Right lobe of liver (tissue), 6 donors: ENCODE measurements around the gene SDK1. TPM values are rescaled to one million over a fixed set of nuclear protein-coding genes. Genes with fewer than 3 reads are reported as not detected.
A peak's percentile ranks its signal among the peaks of the same experiment; 100 is the strongest.

Experiments
- ATAC-seq, 4 donors: fragments of 200-7000 bp; cut with Tn5 transposase; one replicate each; pipeline ENCODE4 v1.9.1; 2020; ENCODE audit warnings: mild to moderate bottlenecking in 4 of 4, moderate library complexity in 4 of 4
- DNase-seq, 3 donors: peaks; one replicate each; pipeline ENCODE4 v3.0.0-alpha.2; 2020
- H3K27ac ChIP-seq, 3 donors: fragments of 200-600 bp; one replicate each; pipeline ENCODE4 v1.8.0; 2022
- H3K27me3 ChIP-seq, 2 donors: fragments of 200-600 bp; one replicate each; pipeline ENCODE4 v1.8.0; 2022
- H3K36me3 ChIP-seq, 4 donors: fragments of 200-600 bp; sonication (generic) in 1 of 4; one replicate each; pipeline versions ENCODE4 v1.5.1 to v1.8.0; 2017 to 2022; ENCODE audit warnings: control low read depth in 1 of 4
- H3K4me1 ChIP-seq, 4 donors: fragments of 200-600 bp; sonication (generic) in 1 of 4; one replicate each; pipeline versions ENCODE4 v1.5.1 to v1.8.0; 2017 to 2022; ENCODE audit warnings: control low read depth in 1 of 4
- H3K4me3 ChIP-seq, 3 donors: fragments of 200-600 bp; one replicate each; pipeline ENCODE4 v1.8.0; 2022
- H3K9me3 ChIP-seq, 4 donors: fragments of 200-600 bp; sonication (generic) in 1 of 4; one replicate each; pipeline versions ENCODE4 v1.5.1 to v1.8.0; 2017 to 2022; ENCODE audit warnings: control low read depth in 1 of 4
- POLR2A ChIP-seq: fragments of 450-650 bp; IDR thresholded peaks from one replicate; pipeline ENCODE4 v1.6.1; 2017; ENCODE audit warnings: antibody characterized with exemption, mild to moderate bottlenecking
- WGBS: methylation state at CpG from one replicate; pipeline ENCODE4 v1.1.6; 2018; ENCODE audit warnings: low coverage, low lambda C conversion rate; ENCODE audit not compliant: insufficient coverage; ENCODE audit errors: missing lambda C conversion rate; 5-methylcytosine and 5-hydroxymethylcytosine counted together
- intact Hi-C, 2 donors: fragments of 100-400 bp; cut with DNase I; formaldehyde crosslinking; loops; one replicate each; pipeline versions ENCODE4 v1.11.2 to v1.14.1; 2022
- total RNA-seq, 6 experiments: library from RNA; depleted of rRNA in 2 of 6; stranded (reverse); fragments of >200 nt in 2 of 6; fragmentation: NEBNext Ultra II Directional in 3 of 6; extraction: Animal tissue kit (Norgen Biotek cat#: 25700) in 3 of 6; gene quantifications; one replicate each; pipeline versions ENCODE4 v1.1.0 to v1.2.4, GENCODE V29; 2016 to 2023
- TF ChIP-seq, protein P1 (sequence below), 4 donors: fragments of 200-600 bp in 3 of 4; fragments of 450-650 bp in 1 of 4; IDR thresholded peaks; one replicate each; pipeline versions ENCODE4 v1.5.1 to v1.8.0; 2016 to 2022; ENCODE audit warnings: antibody characterized with exemption in 4 of 4, mild to moderate bottlenecking in 2 of 4
- donor health status: DM: no; HTN: yes; CAD: no.
- donor health status: DM: no; HTN: no; CAD: no.
- donor health status: DM: no; HTN: no; CAD: no.
- donor health status: DM: no; HTN: yes; CAD: no.
- donor health status: DM: no; HTN: yes; CAD: no.

Gene SDK1
- total RNA-seq, 6 experiments from 2014 or later = 0.07 to 1.4 (median 0.65) TPM

DNA sequence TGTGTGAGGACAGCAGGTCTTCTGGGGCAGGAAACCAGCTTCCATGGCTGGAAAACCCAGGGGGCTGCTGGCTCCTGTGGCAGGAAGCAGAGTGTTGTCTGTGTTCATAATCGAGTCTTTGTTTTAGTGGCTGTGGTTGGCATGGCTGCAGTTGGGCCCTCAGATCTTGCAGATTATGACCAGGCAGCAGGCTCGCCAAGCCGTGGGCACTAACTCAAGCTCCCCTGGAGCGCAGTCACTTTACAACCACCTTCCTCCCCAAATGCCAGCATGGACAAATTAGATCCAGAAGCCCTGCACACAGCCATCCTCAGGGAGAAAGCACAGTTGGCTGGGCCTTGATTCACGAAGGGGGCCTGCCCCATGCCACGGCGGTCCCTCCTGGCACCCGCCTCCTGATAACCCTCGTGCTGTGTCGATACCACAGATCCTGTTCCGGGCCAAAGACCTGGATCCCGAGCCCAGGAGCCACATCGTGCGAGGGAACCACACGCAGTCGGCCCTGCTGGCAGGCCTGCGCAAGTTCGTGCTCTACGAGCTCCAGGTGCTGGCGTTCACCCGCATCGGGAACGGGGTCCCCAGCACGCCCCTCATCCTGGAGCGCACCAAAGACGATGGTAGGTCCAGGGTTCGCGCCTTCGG lies 828.5 kb downstream of the SDK1 start:
- ATAC-seq (no peak), DNase-seq (peak in 1 of 3 donors; percentile 35)
- no peaks in the 10 kb centered on the region for H3K27me3 ChIP-seq
- H3K9me3 ChIP-seq = no peaks in the 10 kb centered on the region
- intact Hi-C loops = no loop called here
- 79% methylated on average over 11 of the region's 29 CpGs for WGBS
- no peak overlapping the region for H3K4me3 ChIP-seq
- no peaks in the 10 kb centered on the region for H3K36me3 ChIP-seq
- H3K4me1 ChIP-seq = no peaks in the 10 kb centered on the region
- no peak for TF ChIP-seq POLR2A
- TF ChIP-seq, protein P1, sequence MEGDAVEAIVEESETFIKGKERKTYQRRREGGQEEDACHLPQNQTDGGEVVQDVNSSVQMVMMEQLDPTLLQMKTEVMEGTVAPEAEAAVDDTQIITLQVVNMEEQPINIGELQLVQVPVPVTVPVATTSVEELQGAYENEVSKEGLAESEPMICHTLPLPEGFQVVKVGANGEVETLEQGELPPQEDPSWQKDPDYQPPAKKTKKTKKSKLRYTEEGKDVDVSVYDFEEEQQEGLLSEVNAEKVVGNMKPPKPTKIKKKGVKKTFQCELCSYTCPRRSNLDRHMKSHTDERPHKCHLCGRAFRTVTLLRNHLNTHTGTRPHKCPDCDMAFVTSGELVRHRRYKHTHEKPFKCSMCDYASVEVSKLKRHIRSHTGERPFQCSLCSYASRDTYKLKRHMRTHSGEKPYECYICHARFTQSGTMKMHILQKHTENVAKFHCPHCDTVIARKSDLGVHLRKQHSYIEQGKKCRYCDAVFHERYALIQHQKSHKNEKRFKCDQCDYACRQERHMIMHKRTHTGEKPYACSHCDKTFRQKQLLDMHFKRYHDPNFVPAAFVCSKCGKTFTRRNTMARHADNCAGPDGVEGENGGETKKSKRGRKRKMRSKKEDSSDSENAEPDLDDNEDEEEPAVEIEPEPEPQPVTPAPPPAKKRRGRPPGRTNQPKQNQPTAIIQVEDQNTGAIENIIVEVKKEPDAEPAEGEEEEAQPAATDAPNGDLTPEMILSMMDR (IDR thresholded peaks at IDR 0.05) = no peak
- H3K27ac ChIP-seq = no peak overlapping the region

DNA sequence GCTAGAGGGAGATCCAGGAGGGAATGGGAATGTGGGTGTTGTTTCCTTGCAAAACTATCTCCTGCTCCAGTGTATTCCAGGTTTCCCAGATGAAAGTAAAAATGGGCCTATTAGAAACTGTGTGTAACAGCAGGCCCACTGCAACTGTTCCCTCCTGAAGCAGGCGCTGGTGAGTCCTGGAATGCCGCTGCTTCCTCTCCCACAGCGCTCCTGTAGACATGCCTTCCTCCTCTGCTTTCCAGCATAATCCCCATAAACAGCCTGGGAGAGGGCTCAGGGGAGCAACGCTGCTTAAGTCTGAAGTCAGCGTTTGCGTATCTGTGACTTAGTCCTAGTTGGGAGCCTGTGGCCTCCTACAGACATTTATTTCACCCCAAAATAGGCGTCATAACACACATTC lies 830.0 kb downstream of the SDK1 start:
- intact Hi-C loops = no loop called here
- ATAC-seq = no peak
- no peak for TF ChIP-seq POLR2A
- TF ChIP-seq, protein P1 (IDR thresholded peaks at IDR 0.05) = no peak
- H3K9me3 ChIP-seq = no peaks in the 10 kb centered on the region
- WGBS = 92% methylated on average over 3 of the region's 7 CpGs
- H3K4me1 ChIP-seq = no peaks in the 10 kb centered on the region
- H3K36me3 ChIP-seq = no peaks in the 10 kb centered on the region
- H3K27me3 ChIP-seq = no peaks in the 10 kb centered on the region
- no peak overlapping the region for H3K27ac ChIP-seq
- no peak overlapping the region for H3K4me3 ChIP-seq
- peak in 1 of 3 donors; percentile 10 for DNase-seq

DNA sequence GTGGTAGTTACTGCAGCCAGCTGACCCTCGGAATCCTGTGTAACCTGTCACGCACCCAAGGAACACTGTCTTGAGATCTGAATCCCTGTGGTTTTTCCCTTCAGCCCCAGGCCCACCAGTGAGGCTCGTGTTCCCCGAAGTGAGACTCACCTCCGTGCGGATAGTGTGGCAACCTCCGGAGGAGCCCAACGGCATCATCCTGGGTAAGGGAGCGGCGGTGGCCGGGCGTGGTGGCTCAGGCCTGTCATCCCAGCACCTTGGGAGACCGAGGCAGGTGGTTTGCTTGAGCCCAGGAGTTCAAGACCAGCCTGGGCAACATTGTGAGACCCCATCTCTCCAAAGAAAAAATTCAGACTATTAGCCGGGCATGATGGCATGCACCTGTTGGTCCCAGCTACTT lies 831.2 kb downstream of the SDK1 start:
- intact Hi-C loops = no loop called here
- H3K9me3 ChIP-seq = no peaks in the 10 kb centered on the region
- no peak overlapping the region for H3K27ac ChIP-seq
- ATAC-seq (no peak), DNase-seq (peak in 1 of 3 donors; percentile 41)
- no peak for TF ChIP-seq POLR2A
- TF ChIP-seq, protein P1 (IDR thresholded peaks at IDR 0.05) = no peak
- no peaks in the 10 kb centered on the region for H3K27me3 ChIP-seq
- no peaks in the 10 kb centered on the region for H3K4me1 ChIP-seq
- no peaks in the 10 kb centered on the region for H3K36me3 ChIP-seq
- no peak overlapping the region for H3K4me3 ChIP-seq
- 90% methylated on average over 2 of the region's 14 CpGs for WGBS

DNA sequence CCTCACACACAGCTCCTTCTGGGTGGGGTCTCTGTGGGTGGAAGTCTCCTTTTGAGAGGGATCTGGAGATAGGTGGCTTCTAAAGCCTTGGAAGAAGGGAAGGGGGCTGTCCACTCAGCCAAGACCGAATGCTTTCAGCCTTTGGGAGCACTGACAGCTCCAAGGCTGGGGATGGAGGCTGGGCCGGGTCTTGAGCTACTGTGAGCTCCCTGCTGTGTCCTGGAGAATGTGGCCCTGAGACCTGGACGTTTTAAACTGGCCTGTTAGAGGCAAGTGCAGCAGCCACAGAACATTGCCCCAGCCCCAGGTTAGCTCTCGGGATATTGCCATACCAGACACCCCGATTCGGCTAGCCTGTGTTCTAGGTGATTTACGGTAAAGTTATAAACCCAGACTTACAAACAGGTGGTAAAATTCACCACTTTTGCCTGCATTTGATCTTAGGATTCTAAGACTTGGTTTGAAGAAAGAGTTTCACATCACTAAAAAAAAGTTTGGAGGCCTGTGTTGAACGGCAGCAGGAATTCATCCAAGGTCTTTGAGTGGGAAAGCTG lies 832.5 kb downstream of the SDK1 start:
- TF ChIP-seq, protein P1 (IDR thresholded peaks at IDR 0.05) = no peak
- TF ChIP-seq POLR2A = no peak
- Histone ChIP-seq H3K36me3 (no peaks in the 10 kb centered on the region), H3K4me3 (peak overlapping the region; percentile 9 to 64 (median 42)), H3K27me3 (no peaks in the 10 kb centered on the region), H3K4me1 (no peaks in the 10 kb centered on the region), H3K9me3 (no peaks in the 10 kb centered on the region), H3K27ac (peak overlapping the region in 1 of 3 donors; percentile 87)
- DNase-seq (no peak), ATAC-seq (no peak)
- intact Hi-C loops = no loop called here
- 74% methylated on average over 4 of the region's 8 CpGs for WGBS
